IMR-90 (cell line): Measurements from ENCODE around the gene IRF4.

ENCODE experiments used
- ELK1 ChIP-seq: fragments of 150-350 bp; IDR thresholded peaks from 2 replicates; pipeline ENCODE4 v1.6.1; 2016; ENCODE audit warnings: low read depth, mild to moderate bottlenecking, low read length, moderate library complexity, borderline replicate concordance
- FOS ChIP-seq: fragments of 150-350 bp; IDR thresholded peaks from 2 replicates; pipeline ENCODE4 v1.6.1; 2016; ENCODE audit warnings: low read depth, low read length
- MAFK ChIP-seq: IDR thresholded peaks from 2 replicates; pipeline ENCODE4 v1.6.1; 2012; ENCODE audit warnings: low read depth, low read length, improper control_type of control experiment
- MAZ ChIP-seq: IDR thresholded peaks from 2 replicates; pipeline ENCODE4 v1.6.1; 2012; ENCODE audit warnings: low read depth, mild to moderate bottlenecking, low read length, improper control_type of control experiment, moderate library complexity, borderline replicate concordance
- POLR2A ChIP-seq: IDR thresholded peaks from 2 replicates; pipeline ENCODE4 v1.6.1; 2012; ENCODE audit warnings: mild to moderate bottlenecking, low read depth, low read length
- SMC3 ChIP-seq: fragments of 150-350 bp; IDR thresholded peaks from 2 replicates; pipeline ENCODE4 v1.6.1; 2016; ENCODE audit warnings: low read depth, mild to moderate bottlenecking, antibody characterized with exemption, low read length, moderate library complexity
- TF ChIP-seq, protein P1 (sequence below): conservative IDR thresholded peaks from 2 replicates; pipeline ENCODE4 v1.5.1; 2012; ENCODE audit warnings: mild to moderate bottlenecking, low read depth, low read length, improper control_type of control experiment

DNA sequence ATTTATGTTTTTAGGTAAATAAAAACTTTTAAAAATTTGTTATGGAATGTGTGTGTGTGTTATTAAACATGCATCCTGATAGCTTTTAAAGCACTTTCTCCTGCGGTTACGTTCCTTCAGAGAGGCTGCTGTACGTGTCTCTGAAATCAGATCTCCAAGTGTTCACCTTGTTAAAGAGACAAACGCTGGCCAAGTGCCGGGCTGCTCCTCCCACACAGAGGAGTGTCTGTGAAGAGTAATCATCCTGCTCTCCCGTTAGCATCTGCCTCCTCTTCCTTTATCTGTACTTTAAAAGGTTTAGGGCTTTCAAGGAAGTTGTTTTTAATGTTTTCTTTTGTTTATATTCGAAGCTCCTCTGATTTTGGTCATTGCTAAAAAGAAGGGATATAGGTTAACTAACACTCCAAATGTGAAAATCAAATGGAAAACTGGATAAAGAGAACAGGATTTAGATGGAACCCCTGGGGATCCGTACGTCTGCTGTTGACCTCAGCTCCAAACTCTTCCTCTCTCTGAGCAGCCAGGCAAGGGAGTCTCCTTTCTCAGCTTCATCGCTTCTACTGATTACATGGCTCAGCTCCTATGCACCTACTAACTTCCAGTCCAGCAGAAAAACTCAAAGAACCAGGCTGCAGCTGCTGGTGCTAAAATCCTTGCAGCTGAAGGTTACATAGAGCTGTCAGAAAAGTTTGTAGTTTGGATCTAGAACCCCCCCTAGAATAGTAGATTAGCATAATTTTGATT, 20.0 kb downstream of the IRF4 start:
- TF ChIP-seq, protein P1, sequence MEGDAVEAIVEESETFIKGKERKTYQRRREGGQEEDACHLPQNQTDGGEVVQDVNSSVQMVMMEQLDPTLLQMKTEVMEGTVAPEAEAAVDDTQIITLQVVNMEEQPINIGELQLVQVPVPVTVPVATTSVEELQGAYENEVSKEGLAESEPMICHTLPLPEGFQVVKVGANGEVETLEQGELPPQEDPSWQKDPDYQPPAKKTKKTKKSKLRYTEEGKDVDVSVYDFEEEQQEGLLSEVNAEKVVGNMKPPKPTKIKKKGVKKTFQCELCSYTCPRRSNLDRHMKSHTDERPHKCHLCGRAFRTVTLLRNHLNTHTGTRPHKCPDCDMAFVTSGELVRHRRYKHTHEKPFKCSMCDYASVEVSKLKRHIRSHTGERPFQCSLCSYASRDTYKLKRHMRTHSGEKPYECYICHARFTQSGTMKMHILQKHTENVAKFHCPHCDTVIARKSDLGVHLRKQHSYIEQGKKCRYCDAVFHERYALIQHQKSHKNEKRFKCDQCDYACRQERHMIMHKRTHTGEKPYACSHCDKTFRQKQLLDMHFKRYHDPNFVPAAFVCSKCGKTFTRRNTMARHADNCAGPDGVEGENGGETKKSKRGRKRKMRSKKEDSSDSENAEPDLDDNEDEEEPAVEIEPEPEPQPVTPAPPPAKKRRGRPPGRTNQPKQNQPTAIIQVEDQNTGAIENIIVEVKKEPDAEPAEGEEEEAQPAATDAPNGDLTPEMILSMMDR: no peak
- no peak for TF ChIP-seq POLR2A
- no peak for TF ChIP-seq MAZ
- no peak for TF ChIP-seq SMC3
- no peak for TF ChIP-seq FOS
- no peak for TF ChIP-seq ELK1
- TF ChIP-seq MAFK: no peak
